Activated effector memory CD4-positive, alpha-beta T cell treated with anti-CD3 and anti-CD28 coated beads, Interleukin-2, amount 50 U/mL, for 16 hours (primary cell): ENCODE results near the gene AGER.

ENCODE experiments used
- DNase-seq: peaks from one replicate; pipeline ENCODE4 v3.0.0-alpha.2; 2020

The AGER gene

GRCh38 chr6:32167761-32168262, 16.2 kb downstream of the AGER start:
- no peak for DNase-seq

- no peak for DNase-seq
Observed at GRCh38 chr6:32167154-32167760, 16.8 kb downstream of the AGER start.

- no peak for DNase-seq
Observed at GRCh38 chr6:32166411-32167061, 17.5 kb downstream of the AGER start.

- no peak for DNase-seq
Observed at GRCh38 chr6:32164295-32164694, 19.8 kb downstream of the AGER start, which contains the start of gene EGFL8. TSS of gene EGFL8 (plus strand) at chr6:32164595. CDS start at chr6:32166166, 1,571 bp downstream.

- DNase-seq: no peak
Observed at GRCh38 chr6:32163559-32164258, 20.3 kb downstream of the AGER start.

- DNase-seq: no peak
Observed at GRCh38 chr6:32158052-32158451, 26.0 kb downstream of the AGER start.

- DNase-seq: no peak
Observed at GRCh38 chr6:32156891-32157290, 27.2 kb downstream of the AGER start.

- DNase-seq: peak; percentile 86
Observed at GRCh38 chr6:32154514-32155161, 29.4 kb downstream of the AGER start.

- peak; percentile 86 for DNase-seq
Observed at GRCh38 chr6:32153564-32154513, 30.2 kb downstream of the AGER start, which contains the start of gene PPT2. TSS of gene PPT2 (plus strand) at chr6:32154141. CDS start at chr6:32154595, 454 bp downstream.

- DNase-seq: no peak
Observed at GRCh38 chr6:32152769-32153563, 31.1 kb downstream of the AGER start.

- no peak for DNase-seq
Observed at GRCh38 chr6:32151863-32152768, 31.9 kb downstream of the AGER start, which contains the start of gene PRRT1. TSS of gene PRRT1 (minus strand) at chr6:32151939. CDS start at chr6:32151827, 112 bp downstream.

- no peak for DNase-seq
Observed at GRCh38 chr6:32151181-32151862, 32.7 kb downstream of the AGER start.

GRCh38 chr6:32149932-32150870, 33.9 kb downstream of the AGER start:
- DNase-seq: no peak

GRCh38 chr6:32149092-32149755, 34.8 kb downstream of the AGER start:
- DNase-seq: no peak

- peak; percentile 88 for DNase-seq
Observed at GRCh38 chr6:32148289-32149091, 35.6 kb downstream of the AGER start.

- no peak for DNase-seq
Observed at GRCh38 chr6:32147401-32148132, 36.5 kb downstream of the AGER start.
